Urothelium cell line (cell line): ENCODE data around the gene VPS8.

Source experiments
- DNase-seq: peaks from one replicate; pipeline ENCODE4 v3.0.0; 2011; ENCODE audit warnings: low spot score, mixed read lengths
- FAIRE-seq: peaks from 2 replicates; lab custom pipeline; 2011; peaks lifted over from hg19 to GRCh38; lab: Jason Lieb, UNC

Gene VPS8

GRCh38 chr3:185046603-185047002, 234.6 kb downstream of the VPS8 start:
- no peak for FAIRE-seq
- no peak for DNase-seq

GRCh38 chr3:185049710-185050109, 237.7 kb downstream of the VPS8 start:
- FAIRE-seq (no peak), DNase-seq (no peak)

GRCh38 chr3:185051801-185052200, 239.8 kb downstream of the VPS8 start:
- no peak for FAIRE-seq
- no peak for DNase-seq

GRCh38 chr3:185052631-185053030, 240.7 kb downstream of the VPS8 start:
- FAIRE-seq (no peak), DNase-seq (no peak)

GRCh38 chr3:185056908-185057307, 244.9 kb downstream of the VPS8 start:
- DNase-seq (no peak), FAIRE-seq (no peak)

- DNase-seq (no peak), FAIRE-seq (no peak)
Observed at GRCh38 chr3:185057829-185058228, 245.9 kb downstream of the VPS8 start.

- no peak for FAIRE-seq
Observed at GRCh38 chr3:185058796-185059195, 246.8 kb downstream of the VPS8 start.

GRCh38 chr3:185059766-185060165, 247.8 kb downstream of the VPS8 start:
- no peak for FAIRE-seq
- DNase-seq, result no peak

More at GRCh38 chr3:185058796-185059195, 246.8 kb downstream of the VPS8 start:
- no peak for DNase-seq

GRCh38 chr3:185060655-185061054, 248.7 kb downstream of the VPS8 start:
- DNase-seq (no peak), FAIRE-seq (no peak)

- no peak for DNase-seq
- no peak for FAIRE-seq
Observed at GRCh38 chr3:185062191-185062590, 250.2 kb downstream of the VPS8 start.

GRCh38 chr3:185063431-185063830, 251.5 kb downstream of the VPS8 start:
- FAIRE-seq (no peak), DNase-seq (no peak)

- DNase-seq, result no peak
- FAIRE-seq, result no peak
Observed at GRCh38 chr3:185065059-185065458, 253.1 kb downstream of the VPS8 start.

- DNase-seq (no peak), FAIRE-seq (no peak)
Observed at GRCh38 chr3:185066251-185066650, 254.3 kb downstream of the VPS8 start.

GRCh38 chr3:185067173-185067572, 255.2 kb downstream of the VPS8 start:
- DNase-seq (no peak), FAIRE-seq (no peak)

- DNase-seq (no peak), FAIRE-seq (no peak)
Observed at GRCh38 chr3:185069037-185070030, 257.4 kb downstream of the VPS8 start.

- DNase-seq, result peak; percentile 52
- no peak for FAIRE-seq
Observed at GRCh38 chr3:185070491-185071286, 258.7 kb downstream of the VPS8 start.

GRCh38 chr3:185071287-185071800, 259.4 kb downstream of the VPS8 start:
- no peak for DNase-seq
- FAIRE-seq, result no peak

- no peak for FAIRE-seq
- DNase-seq, result no peak
Observed at GRCh38 chr3:185075547-185075946, 263.6 kb downstream of the VPS8 start.

GRCh38 chr3:185076219-185076618, 264.3 kb downstream of the VPS8 start:
- DNase-seq, result no peak
- no peak for FAIRE-seq

GRCh38 chr3:185079625-185080024, 267.7 kb downstream of the VPS8 start:
- FAIRE-seq, result no peak
- no peak for DNase-seq

GRCh38 chr3:185081521-185081920, 269.6 kb downstream of the VPS8 start:
- FAIRE-seq (no peak), DNase-seq (no peak)
